EL (cell line): ENCODE data around the gene FNDC11.
"Not testable (repeated sequence)": the region's sequence is repeated elsewhere in the genome, so short reads cannot be mapped to it uniquely, and the experiment has no call there.

Experiments used
- DNase-seq: peaks from one replicate; pipeline ENCODE4 v3.0.0-alpha.2; 2016

Gene FNDC11

DNA sequence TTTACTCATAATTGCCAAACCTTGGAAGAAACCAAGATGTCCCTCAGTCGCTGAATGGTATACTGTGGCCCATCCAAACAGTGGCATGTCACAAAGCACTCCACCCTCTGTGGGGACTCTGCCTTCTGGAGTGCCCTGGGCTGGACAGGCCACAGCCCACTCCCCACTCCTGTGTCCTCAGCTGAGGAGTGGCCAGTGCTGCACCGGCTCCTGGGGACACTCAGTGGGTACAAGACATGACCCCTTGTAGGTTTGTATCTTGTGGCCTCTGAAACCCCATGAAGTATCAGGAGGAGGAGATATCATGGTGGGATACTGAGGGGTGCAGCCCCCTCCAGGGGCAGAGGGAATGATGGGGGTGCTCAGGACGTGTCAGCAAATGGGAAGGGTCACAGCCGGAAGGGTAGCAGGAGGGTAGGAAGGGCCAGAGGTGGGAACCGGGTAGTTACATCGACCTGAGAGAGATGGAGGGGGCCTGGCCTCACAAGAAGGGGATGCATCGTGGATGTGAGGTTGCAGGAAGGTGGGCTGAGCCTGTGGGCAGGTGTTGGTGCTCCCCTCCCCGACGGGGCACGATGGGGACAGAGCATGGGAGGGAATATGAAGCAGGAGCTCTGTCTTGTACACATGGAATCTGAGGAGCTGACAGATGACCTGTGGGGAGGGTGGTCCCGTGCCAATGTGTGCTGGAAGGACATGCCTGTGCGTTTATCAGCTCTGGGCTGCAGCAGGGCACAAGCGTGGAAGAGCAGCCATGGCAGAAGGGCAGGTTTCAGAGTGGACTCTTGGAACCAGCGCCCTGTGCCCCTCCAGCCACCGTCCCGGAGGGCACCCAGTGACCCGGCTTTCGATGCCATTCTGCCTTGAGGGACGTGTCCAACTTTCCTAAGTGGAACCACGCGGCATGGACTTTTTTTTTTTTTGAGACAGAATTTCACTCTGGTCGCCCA, 31.9 kb downstream of the FNDC11 start:
- no peak for DNase-seq

DNA sequence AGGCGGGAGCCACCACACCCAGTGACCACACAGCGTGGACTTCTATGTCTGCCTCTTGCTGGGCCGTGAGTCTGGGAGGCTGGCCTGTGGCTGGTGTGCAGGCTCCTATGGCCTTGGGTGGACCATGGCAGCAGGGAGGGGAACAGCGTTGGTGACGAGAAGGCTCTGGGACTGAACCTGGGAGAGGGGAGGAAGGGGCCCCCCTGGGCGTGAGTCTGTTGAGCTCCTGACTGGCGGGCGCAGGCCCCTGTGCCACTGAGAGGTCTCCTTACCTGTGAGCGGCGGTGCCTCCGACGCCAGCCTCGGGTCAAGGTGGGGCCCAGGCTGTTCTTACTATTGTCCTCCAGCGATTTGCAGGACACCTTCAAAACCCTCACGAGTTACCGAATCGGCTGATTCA, 32.8 kb downstream of the FNDC11 start:
- no peak for DNase-seq

DNA sequence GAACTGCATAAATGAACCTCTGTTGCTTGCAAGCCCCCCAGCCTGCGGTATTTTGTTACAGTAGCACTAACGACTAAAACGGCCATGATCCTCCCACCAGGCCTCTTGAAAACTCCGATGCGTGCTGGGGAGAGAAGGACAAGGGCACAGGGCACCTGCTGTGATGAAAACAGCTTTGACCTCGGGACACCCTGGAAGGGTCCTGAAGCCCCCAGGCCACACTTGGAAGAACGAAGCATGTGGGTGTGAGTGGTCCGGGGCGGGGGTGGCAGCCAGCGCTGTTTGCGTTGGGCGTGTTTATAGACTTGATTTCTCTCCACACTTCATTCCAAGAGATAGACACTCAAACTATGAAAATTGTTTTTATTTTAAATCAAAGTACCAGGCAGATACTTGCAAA, 33.3 kb downstream of the FNDC11 start:
- DNase-seq = no peak

DNA sequence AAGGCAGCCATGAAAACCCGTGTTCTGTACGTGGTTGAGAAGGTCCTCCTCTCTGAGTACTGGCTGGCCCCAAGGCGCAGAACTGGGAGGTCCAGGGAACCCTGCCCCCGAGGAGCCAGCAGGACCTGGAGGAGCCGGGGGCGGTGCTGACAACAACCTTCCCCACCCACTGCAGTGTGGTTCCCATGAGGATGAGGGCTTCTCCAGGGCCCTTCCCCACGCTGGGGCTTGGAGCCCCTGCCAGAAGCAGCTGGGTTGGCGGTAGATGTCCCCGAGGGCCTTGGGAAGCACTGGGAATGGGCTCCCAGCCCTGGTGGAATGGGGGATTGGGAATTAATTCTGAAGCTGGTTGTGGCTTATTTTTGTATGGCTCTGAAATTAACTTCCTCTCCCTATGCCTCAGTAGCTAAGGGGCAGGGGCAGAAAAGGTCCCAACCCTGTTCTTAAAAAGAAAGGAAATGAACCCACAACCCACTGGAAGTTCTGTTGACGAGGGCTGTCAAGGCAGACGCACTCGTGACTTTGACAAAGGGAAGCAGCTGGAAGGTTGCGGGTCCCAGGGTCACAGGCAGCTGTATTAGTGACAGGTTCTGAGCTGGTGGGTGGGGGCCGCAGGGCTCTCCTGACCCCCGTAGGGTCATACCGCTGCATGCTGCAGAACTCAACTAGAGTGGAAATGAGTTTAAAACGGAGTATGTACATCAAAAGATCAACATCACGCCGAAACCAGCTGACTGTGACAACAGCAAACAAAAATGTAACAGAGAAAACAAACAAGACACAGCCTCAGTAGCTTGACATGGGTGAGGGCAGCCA, 34.0 kb downstream of the FNDC11 start:
- DNase-seq = no peak

- no peak for DNase-seq
Observed at GRCh38 chr20:63588641-63589041, 34.7 kb downstream of the FNDC11 start.

DNA sequence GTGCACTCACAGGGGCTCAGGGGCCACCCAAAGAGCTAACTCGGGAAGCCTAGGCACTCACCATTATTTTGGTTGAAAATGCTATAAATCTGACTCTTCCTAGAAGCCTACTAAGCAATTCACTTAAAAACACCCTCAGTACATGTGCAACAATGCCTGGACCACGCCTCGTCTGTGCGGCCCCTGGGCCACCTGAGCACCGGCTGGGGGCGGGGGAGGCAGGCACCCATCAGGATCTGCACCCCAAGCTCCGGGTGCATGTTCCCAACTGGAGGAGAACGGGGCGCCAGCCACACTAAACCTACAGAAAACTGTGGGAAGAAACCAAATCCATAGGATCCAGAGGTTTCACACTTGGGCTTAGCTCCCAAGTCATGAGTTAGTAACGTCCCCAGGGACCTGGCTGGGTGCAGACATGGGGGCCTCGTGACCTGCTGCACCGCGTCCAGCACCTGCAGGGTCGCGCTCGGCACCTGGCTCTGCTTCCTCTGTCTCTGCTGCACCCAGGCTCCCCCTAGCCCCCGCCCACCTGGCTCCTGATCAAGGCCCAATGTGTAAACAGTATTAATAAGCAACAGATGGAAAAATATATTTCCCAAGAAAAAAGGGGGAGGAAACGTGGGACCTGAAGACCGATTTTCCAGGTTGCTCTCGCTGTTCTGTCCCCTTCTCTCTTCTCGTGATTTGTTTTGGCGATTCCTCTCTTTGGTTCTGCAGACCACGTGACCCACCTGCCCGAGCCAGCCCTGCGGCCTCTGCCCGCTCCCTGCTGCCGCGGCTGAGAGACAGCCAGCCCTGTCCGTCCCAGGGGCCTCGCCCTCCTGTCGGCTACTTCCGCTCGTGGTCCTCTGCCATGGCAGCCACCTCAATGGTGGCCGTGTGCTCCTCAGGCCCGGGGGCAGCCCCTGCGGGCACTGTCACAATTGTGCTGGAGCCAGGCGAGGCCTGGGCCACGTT, 35.6 kb downstream of the FNDC11 start:
- no peak for DNase-seq

- no peak for DNase-seq
Observed at GRCh38 chr20:63590218-63591146, 36.5 kb downstream of the FNDC11 start.

DNA sequence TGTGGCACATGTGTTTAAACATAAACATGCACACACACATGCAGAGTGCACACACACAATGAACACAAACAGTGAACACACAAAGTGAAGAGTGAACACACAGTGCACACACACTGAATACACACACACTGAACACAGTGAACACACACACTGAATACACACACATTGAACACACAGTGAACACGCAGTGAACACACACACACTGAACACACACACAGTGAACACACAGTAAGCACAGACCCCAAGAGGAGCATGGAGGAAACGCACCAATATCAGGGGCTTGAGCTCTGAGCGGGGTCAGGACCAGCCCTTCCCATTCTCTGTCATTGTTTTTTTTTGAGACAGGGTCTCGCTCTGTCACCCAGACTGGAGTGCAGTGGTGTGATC, 37.2 kb downstream of the FNDC11 start:
- DNase-seq = no peak

DNA sequence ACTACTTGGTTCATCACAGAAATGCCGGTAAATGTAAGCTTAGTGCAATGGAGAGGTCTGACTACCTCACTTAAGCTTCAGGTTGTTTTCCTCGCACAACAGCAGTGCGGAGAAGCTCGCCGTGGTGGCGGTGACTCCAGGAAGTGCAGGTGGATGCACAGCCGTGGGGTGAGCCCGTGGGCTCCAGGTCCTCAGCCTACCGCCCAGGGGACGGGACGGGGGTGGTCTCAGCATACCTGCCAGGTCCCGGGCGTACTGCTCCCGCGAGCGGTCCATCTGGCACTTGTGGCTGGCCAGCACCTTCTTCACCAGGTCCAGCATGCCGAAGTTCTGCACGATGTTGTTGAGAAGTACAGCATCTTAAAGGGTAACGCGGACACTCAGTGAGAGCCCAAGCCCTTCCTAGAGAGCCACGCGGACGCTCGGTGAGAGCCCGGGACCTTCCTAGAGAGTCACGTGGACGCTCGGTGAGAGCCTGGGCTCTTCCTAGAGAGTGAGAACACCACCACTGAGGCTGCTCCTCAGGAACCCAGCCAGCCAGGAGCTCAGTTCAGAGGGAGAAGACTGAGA, 37.9 kb downstream of the FNDC11 start:
- no peak for DNase-seq

DNA sequence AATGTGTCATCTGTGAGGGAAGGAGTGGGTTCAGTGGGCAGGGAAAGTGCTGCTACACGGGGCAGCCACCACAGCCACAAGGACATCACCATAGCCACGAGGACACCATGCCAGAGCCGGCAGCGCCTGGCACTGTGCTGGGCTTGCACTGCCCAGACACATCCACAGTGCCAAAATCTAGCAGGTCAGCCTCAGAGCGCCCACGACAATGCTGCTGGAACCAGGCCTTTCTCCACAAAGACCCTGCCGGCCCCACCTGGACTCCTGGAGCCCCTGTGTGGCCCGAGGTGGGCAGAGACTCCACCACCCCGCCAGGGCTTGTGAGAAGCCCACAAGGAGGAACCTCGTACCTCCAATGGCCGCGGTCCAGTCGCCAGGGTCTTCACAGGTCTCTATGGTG, 38.7 kb downstream of the FNDC11 start:
- DNase-seq = no peak

- peak; percentile 43 for DNase-seq
Observed at GRCh38 chr20:63594043-63594561, 40.1 kb downstream of the FNDC11 start.

DNA sequence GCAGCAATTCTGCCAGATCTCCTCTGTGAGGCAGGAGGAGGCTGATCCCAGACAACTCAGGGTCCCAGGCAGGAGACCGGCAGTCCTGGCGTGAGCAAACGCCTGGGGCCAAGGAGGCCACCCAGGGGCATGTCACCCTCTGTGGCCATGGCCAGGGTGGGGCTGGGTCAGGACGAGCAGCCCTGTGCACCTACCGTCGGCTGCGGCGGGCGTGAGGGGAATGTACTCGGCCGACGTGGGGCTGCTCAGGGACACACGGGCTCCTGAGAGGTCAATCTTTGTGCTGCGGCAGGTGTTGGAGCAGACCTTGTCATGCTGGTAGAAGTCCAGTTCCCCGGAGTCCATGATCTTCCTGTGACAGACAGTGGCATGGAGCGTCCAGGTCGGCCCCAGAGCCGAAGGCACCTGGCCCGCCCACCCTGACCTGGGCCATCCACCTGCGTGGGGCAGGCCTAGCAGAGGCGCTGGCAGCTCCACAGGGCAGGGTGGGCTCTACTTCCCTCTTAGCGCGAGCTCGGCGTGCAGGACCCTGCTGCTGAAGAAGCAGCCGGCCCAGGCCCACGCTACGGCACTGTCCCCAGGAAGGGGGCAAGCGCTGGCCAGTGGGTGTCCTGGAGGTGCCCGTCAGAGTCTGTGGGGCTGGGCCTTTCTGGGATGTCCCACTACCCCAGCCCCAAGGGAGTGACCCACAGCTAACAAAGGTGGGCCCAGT, 41.6 kb downstream of the FNDC11 start:
- no peak for DNase-seq

- DNase-seq = no peak
Observed at GRCh38 chr20:63596423-63596822, 42.5 kb downstream of the FNDC11 start.

- DNase-seq = no peak
Observed at GRCh38 chr20:63597651-63598478, 43.9 kb downstream of the FNDC11 start.

DNA sequence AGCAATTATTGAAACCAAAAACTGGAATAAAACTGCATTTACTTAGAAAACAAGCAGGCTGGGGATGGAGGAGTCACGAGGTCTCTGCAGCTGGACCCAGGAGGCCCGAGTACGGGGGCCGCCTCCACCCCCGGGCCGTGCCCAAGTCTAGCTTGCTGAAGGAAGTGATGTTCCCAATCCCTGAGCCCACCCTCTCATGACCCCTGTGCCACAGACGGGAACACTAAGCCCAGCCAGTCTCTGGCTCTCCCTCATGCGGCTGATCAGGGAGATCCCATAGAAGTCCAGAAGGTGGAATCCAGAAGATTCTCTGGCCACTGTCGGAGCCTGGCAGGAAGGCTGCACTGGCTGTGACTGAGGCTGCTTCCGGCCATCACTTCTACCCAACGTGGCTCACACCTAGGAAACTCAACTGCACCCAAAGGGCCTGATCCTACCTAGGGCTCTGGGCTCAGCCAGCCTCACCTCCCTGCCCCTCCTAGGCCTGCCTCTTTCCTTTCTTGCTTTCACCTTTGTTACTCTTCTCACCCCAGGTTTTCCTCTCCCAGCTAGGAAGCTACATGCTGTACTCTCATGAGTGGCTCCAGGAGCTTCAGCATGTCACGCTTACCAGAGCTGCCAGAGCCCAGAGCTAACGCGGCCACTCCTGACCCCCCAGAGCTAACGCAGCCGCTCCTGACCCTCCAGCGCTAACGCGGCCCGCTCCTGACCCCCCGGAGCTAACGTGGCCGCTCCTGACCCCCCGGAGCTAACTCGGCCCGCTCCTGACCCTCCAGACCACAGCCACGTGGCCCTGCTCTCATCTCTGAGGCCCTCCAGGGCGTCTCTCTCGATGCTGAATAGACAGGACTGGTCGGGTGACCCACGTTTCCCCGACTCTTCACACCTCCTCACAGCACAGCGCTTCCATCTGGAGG, 44.8 kb downstream of the FNDC11 start:
- no peak for DNase-seq

GRCh38 chr20:63599396-63600050, 45.6 kb downstream of the FNDC11 start:
- no peak for DNase-seq

GRCh38 chr20:63601679-63602078, 47.7 kb downstream of the FNDC11 start:
- not testable (repeated sequence) for DNase-seq

- DNase-seq = no peak
Observed at GRCh38 chr20:63602321-63602720, 48.4 kb downstream of the FNDC11 start.
